Measurements from ENCODE around the gene JMJD1C. TPM values are rescaled to one million over a fixed set of nuclear protein-coding genes. Genes with fewer than 3 reads are reported as not detected.

The JMJD1C gene
- total RNA-seq, 1 experiment from 2014 or later, result 91.9 TPM

GRCh38 chr10:63229161-63229560, 236.6 kb downstream of the JMJD1C start:
- intact Hi-C loops (cut with micrococcal nuclease), result no loop called here
- no peak for DNase-seq (ENCODE audit: unreplicated experiment)
- no peak for TF ChIP-seq CTCF (IDR thresholded peaks at IDR 0.05; ENCODE audit: unreplicated experiment)
- POLR2A ChIA-PET, result no interaction called here
- Mint-ChIP-seq H3K36me3 (ENCODE audit: insufficient read depth, unreplicated experiment) (peaks cover 8% of the 10 kb centered on the region), H3K27ac (ENCODE audit: low read depth, unreplicated experiment) (peak overlapping the region; percentile 12), H3K27me3 (ENCODE audit: insufficient read depth, unreplicated experiment) (no peaks in the 10 kb centered on the region), H3K9me3 (ENCODE audit: unreplicated experiment) (no peaks in the 10 kb centered on the region), H3K4me3 (ENCODE audit: unreplicated experiment) (no peak overlapping the region), H3K4me1 (ENCODE audit: insufficient read depth, unreplicated experiment) (no peaks in the 10 kb centered on the region)
- CTCF ChIA-PET, result interaction anchor here (0.5 to 1.1 kb wide), 2 partner anchors 293 to 490 kb away, joined by 3 to 4 read pairs; no protein-coding TSS in a partner anchor
- BruUV-seq (replicated peaks), result no TSS peak

DNA sequence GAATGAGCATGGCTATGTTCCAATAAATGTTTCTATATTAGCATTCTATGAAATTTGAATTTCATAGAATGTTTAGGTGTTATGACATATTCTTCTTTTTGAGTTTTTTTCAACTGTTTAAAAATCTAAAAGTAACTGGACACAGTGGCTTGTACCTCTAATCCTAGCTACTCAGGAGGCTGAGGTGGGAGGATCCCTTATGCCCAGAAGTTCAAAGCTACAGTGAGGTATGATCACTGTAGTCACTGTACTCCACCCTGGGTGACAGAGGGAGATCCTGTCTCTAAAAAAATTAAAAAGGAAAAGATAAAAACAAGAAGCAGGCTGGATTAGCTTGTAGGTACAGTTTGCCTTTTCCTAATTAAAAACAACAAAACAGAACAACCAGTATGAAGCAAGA, 237.5 kb downstream of the JMJD1C start:
- no peak overlapping the region for H3K27ac Mint-ChIP-seq (ENCODE audit: low read depth, unreplicated experiment)
- ChIA-PET CTCF (interaction anchor here (0.6 to 1.1 kb wide), 3 partner anchors 42 to 491 kb away, joined by 3 to 4 read pairs (median 4); no protein-coding TSS in a partner anchor), POLR2A (interaction anchor here (1.5 kb wide), 1 partner anchor 40 kb away, joined by 12 read pairs; no protein-coding TSS in a partner anchor)
- no peaks in the 10 kb centered on the region for H3K4me1 Mint-ChIP-seq (ENCODE audit: insufficient read depth, unreplicated experiment)
- H3K27me3 Mint-ChIP-seq (ENCODE audit: insufficient read depth, unreplicated experiment), result no peaks in the 10 kb centered on the region
- H3K9me3 Mint-ChIP-seq (ENCODE audit: unreplicated experiment), result no peaks in the 10 kb centered on the region
- no TSS peak for BruUV-seq (replicated peaks)
- DNase-seq (ENCODE audit: unreplicated experiment), result no peak
- no peak for TF ChIP-seq CTCF (IDR thresholded peaks at IDR 0.05; ENCODE audit: unreplicated experiment)
- H3K36me3 Mint-ChIP-seq (ENCODE audit: insufficient read depth, unreplicated experiment), result peaks cover 12% of the 10 kb centered on the region
- H3K4me3 Mint-ChIP-seq (ENCODE audit: unreplicated experiment), result no peak overlapping the region
- intact Hi-C loops (cut with micrococcal nuclease), result no loop called here

DNA sequence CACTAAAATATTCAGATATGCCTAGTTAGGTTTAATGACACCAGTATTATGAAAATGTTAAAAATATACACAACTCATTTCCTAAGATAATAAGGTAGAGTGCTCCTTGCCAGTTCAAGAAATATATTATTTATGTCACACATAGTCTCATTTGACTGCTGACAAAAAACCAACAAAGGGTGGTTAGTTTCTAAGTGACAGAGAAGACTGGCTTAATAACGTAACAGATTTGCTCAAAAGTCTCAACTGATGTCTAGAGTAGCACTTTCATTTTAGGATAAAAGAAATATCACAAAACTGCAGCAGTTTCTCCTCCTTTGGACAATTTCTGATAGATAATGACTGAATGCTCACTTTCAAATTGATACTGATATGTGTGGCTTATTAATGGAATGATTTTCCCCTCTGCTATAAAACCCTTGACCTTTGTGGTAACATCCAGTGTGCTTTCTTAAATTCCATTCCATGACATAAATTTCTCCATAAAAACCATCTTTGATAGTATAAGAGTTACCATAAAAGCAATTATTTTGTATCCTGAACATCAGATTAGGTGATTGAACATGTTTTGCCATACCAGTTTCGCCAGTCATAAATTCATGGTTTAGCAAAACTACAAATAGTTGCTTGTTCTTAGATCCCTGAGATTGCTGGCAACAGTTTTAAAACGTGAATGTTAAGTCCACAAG, 238.4 kb downstream of the JMJD1C start:
- intact Hi-C loops (cut with micrococcal nuclease), result no loop called here
- Mint-ChIP-seq H3K4me1 (ENCODE audit: insufficient read depth, unreplicated experiment) (no peaks in the 10 kb centered on the region), H3K4me3 (ENCODE audit: unreplicated experiment) (no peak overlapping the region), H3K27me3 (ENCODE audit: insufficient read depth, unreplicated experiment) (no peaks in the 10 kb centered on the region), H3K9me3 (ENCODE audit: unreplicated experiment) (no peaks in the 10 kb centered on the region), H3K36me3 (ENCODE audit: insufficient read depth, unreplicated experiment) (peaks cover 21% of the 10 kb centered on the region), H3K27ac (ENCODE audit: low read depth, unreplicated experiment) (peak overlapping the region; percentile 44)
- BruUV-seq (replicated peaks), result TSS peak; percentile 8
- no peak for DNase-seq (ENCODE audit: unreplicated experiment)
- no peak for TF ChIP-seq CTCF (IDR thresholded peaks at IDR 0.05; ENCODE audit: unreplicated experiment)
- POLR2A ChIA-PET, result interaction anchor here (0.7 to 1.5 kb wide), 3 partner anchors 41 to 220 kb away, joined by 3 to 12 read pairs (median 4); no protein-coding TSS in a partner anchor
- CTCF ChIA-PET, result interaction anchor here (0.6 kb wide), 1 partner anchor 1366 kb away, joined by 3 read pairs; no protein-coding TSS in a partner anchor

- H3K4me1 Mint-ChIP-seq (ENCODE audit: insufficient read depth, unreplicated experiment), result no peaks in the 10 kb centered on the region
- BruUV-seq (replicated peaks), result no TSS peak
- H3K9me3 Mint-ChIP-seq (ENCODE audit: unreplicated experiment), result no peaks in the 10 kb centered on the region
- POLR2A ChIA-PET, result interaction anchor here (0.6 to 2.3 kb wide), 4 partner anchors 8 to 36 kb away, joined by 3 to 11 read pairs (median 4); no protein-coding TSS in a partner anchor
- H3K27ac Mint-ChIP-seq (ENCODE audit: low read depth, unreplicated experiment), result no peak overlapping the region
- intact Hi-C loops (cut with micrococcal nuclease), result no loop called here
- H3K4me3 Mint-ChIP-seq (ENCODE audit: unreplicated experiment), result no peak overlapping the region
- CTCF ChIA-PET, result interaction anchor here (0.7 to 2.6 kb wide), 5 partner anchors 8 to 496 kb away, joined by 3 to 12 read pairs (median 4); no protein-coding TSS in a partner anchor
- no peaks in the 10 kb centered on the region for H3K27me3 Mint-ChIP-seq (ENCODE audit: insufficient read depth, unreplicated experiment)
- no peak for TF ChIP-seq CTCF (IDR thresholded peaks at IDR 0.05; ENCODE audit: unreplicated experiment)
- DNase-seq (ENCODE audit: unreplicated experiment), result no peak
- peaks cover 36% of the 10 kb centered on the region for H3K36me3 Mint-ChIP-seq (ENCODE audit: insufficient read depth, unreplicated experiment)
Measured at GRCh38 chr10:63224241-63224640, 241.5 kb downstream of the JMJD1C start.

All from MCF 10A (cell line).